ENCODE data around the gene FURIN.

Gene FURIN

DNA sequence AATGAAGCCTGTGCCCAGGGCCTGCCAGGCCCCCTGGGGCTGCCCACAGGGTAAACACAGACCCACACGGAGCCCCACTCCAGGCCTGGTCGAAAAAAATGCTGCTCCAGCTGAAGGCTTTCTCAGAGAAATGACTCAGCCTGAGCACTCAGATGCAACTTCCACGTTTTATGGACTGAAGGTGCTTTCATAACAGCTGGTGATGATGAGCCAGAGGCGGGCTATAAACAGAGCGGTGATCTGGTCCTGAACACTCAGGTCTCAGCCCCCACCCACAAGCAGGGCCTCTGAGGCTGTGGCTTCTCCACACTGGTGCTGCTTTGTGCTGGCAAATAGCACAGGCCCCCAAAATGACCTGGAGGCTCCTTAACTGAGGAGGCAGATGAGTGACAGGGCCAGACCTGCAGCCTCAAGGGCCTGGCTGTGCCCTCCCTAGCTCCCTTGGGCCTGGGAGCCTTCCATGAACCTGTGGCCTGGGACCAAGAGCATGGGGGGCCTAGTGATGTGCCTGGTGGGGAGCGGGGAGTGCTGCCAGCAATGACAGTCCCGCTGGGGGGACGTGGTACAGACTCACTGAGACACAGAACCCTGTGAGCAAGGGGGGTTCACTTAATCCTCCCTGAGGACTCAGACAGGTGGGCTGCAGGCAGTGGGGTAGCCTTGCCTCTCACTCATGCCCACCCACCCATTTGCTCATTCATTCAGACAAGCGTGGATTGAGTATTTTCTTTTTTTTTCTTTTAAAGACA is 23.0 kb upstream of the FURIN start:
- CTCF ChIA-PET = interaction anchor here (0.7 kb wide), 1 partner anchor 84 kb away, joined by 5 read pairs; no protein-coding TSS in a partner anchor
- TF ChIP-seq, protein P1, sequence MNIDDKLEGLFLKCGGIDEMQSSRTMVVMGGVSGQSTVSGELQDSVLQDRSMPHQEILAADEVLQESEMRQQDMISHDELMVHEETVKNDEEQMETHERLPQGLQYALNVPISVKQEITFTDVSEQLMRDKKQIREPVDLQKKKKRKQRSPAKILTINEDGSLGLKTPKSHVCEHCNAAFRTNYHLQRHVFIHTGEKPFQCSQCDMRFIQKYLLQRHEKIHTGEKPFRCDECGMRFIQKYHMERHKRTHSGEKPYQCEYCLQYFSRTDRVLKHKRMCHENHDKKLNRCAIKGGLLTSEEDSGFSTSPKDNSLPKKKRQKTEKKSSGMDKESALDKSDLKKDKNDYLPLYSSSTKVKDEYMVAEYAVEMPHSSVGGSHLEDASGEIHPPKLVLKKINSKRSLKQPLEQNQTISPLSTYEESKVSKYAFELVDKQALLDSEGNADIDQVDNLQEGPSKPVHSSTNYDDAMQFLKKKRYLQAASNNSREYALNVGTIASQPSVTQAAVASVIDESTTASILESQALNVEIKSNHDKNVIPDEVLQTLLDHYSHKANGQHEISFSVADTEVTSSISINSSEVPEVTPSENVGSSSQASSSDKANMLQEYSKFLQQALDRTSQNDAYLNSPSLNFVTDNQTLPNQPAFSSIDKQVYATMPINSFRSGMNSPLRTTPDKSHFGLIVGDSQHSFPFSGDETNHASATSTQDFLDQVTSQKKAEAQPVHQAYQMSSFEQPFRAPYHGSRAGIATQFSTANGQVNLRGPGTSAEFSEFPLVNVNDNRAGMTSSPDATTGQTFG (tag by site-specific recombination; IDR thresholded peaks at IDR 0.05; ENCODE audit: borderline replicate concordance) = no peak
- no peak for TF ChIP-seq ZNF521 (tag by site-specific recombination; IDR thresholded peaks at IDR 0.05)
- no peak for TF ChIP-seq SALL2 (tag by site-specific recombination; IDR thresholded peaks at IDR 0.05; ENCODE audit: borderline replicate concordance)
- TF ChIP-seq TCF7L2 (IDR thresholded peaks at IDR 0.05; ENCODE audit: borderline replicate concordance, low read depth, low read length) = no peak
- TF ChIP-seq ZNF23 (tag by site-specific recombination; IDR thresholded peaks at IDR 0.05; ENCODE audit: borderline replicate concordance) = no peak
- no peak for TF ChIP-seq ZNF37A (tag by site-specific recombination; IDR thresholded peaks at IDR 0.05)
- TF ChIP-seq, protein P2, sequence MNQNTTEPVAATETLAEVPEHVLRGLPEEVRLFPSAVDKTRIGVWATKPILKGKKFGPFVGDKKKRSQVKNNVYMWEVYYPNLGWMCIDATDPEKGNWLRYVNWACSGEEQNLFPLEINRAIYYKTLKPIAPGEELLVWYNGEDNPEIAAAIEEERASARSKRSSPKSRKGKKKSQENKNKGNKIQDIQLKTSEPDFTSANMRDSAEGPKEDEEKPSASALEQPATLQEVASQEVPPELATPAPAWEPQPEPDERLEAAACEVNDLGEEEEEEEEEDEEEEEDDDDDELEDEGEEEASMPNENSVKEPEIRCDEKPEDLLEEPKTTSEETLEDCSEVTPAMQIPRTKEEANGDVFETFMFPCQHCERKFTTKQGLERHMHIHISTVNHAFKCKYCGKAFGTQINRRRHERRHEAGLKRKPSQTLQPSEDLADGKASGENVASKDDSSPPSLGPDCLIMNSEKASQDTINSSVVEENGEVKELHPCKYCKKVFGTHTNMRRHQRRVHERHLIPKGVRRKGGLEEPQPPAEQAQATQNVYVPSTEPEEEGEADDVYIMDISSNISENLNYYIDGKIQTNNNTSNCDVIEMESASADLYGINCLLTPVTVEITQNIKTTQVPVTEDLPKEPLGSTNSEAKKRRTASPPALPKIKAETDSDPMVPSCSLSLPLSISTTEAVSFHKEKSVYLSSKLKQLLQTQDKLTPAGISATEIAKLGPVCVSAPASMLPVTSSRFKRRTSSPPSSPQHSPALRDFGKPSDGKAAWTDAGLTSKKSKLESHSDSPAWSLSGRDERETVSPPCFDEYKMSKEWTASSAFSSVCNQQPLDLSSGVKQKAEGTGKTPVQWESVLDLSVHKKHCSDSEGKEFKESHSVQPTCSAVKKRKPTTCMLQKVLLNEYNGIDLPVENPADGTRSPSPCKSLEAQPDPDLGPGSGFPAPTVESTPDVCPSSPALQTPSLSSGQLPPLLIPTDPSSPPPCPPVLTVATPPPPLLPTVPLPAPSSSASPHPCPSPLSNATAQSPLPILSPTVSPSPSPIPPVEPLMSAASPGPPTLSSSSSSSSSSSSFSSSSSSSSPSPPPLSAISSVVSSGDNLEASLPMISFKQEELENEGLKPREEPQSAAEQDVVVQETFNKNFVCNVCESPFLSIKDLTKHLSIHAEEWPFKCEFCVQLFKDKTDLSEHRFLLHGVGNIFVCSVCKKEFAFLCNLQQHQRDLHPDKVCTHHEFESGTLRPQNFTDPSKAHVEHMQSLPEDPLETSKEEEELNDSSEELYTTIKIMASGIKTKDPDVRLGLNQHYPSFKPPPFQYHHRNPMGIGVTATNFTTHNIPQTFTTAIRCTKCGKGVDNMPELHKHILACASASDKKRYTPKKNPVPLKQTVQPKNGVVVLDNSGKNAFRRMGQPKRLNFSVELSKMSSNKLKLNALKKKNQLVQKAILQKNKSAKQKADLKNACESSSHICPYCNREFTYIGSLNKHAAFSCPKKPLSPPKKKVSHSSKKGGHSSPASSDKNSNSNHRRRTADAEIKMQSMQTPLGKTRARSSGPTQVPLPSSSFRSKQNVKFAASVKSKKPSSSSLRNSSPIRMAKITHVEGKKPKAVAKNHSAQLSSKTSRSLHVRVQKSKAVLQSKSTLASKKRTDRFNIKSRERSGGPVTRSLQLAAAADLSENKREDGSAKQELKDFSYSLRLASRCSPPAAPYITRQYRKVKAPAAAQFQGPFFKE (tag by site-specific recombination; IDR thresholded peaks at IDR 0.05; ENCODE audit: borderline replicate concordance) = no peak
- no peak for TF ChIP-seq ZNF473 (tag by site-specific recombination; IDR thresholded peaks at IDR 0.05)
- TF ChIP-seq ZNF626 (tag by site-specific recombination; IDR thresholded peaks at IDR 0.05) = no peak
- TF ChIP-seq, protein P3, sequence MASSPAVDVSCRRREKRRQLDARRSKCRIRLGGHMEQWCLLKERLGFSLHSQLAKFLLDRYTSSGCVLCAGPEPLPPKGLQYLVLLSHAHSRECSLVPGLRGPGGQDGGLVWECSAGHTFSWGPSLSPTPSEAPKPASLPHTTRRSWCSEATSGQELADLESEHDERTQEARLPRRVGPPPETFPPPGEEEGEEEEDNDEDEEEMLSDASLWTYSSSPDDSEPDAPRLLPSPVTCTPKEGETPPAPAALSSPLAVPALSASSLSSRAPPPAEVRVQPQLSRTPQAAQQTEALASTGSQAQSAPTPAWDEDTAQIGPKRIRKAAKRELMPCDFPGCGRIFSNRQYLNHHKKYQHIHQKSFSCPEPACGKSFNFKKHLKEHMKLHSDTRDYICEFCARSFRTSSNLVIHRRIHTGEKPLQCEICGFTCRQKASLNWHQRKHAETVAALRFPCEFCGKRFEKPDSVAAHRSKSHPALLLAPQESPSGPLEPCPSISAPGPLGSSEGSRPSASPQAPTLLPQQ (tag by site-specific recombination; IDR thresholded peaks at IDR 0.05) = peak; percentile 45; the same call in 1 of the 2 replicates
- no peak for TF ChIP-seq SP3 (tag by site-specific recombination; IDR thresholded peaks at IDR 0.05)
- TF ChIP-seq, protein P4, sequence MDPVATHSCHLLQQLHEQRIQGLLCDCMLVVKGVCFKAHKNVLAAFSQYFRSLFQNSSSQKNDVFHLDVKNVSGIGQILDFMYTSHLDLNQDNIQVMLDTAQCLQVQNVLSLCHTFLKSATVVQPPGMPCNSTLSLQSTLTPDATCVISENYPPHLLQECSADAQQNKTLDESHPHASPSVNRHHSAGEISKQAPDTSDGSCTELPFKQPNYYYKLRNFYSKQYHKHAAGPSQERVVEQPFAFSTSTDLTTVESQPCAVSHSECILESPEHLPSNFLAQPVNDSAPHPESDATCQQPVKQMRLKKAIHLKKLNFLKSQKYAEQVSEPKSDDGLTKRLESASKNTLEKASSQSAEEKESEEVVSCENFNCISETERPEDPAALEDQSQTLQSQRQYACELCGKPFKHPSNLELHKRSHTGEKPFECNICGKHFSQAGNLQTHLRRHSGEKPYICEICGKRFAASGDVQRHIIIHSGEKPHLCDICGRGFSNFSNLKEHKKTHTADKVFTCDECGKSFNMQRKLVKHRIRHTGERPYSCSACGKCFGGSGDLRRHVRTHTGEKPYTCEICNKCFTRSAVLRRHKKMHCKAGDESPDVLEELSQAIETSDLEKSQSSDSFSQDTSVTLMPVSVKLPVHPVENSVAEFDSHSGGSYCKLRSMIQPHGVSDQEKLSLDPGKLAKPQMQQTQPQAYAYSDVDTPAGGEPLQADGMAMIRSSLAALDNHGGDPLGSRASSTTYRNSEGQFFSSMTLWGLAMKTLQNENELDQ (tag by site-specific recombination; IDR thresholded peaks at IDR 0.05; ENCODE audit: low read depth) = no peak
- no peak for TF ChIP-seq ZNF132 (tag by site-specific recombination; IDR thresholded peaks at IDR 0.05; ENCODE audit: borderline replicate concordance)
- no peak for TF ChIP-seq ZFP41 (tag by site-specific recombination; IDR thresholded peaks at IDR 0.05; ENCODE audit: borderline replicate concordance)
- TF ChIP-seq SP7 (tag by site-specific recombination; IDR thresholded peaks at IDR 0.05) = peak; percentile 66
- peak; percentile 71 for TF ChIP-seq ZNF629 (tag by site-specific recombination; IDR thresholded peaks at IDR 0.05)
- TF ChIP-seq, protein P5, sequence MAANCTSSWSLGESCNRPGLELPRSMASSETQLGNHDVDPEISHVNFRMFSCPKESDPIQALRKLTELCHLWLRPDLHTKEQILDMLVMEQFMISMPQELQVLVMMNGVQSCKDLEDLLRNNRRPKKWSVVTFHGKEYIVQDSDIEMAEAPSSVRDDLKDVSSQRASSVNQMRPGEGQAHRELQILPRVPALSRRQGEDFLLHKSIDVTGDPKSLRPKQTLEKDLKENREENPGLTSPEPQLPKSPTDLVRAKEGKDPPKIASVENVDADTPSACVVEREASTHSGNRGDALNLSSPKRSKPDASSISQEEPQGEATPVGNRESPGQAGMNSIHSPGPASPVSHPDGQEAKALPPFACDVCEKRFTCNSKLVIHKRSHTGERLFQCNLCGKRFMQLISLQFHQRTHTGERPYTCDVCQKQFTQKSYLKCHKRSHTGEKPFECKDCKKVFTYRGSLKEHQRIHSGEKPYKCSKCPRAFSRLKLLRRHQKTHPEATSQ (tag by site-specific recombination; IDR thresholded peaks at IDR 0.05) = no peak
- TF ChIP-seq ZNF155 (tag by site-specific recombination; IDR thresholded peaks at IDR 0.05) = no peak
- TF ChIP-seq ZNF600 (tag by site-specific recombination; IDR thresholded peaks at IDR 0.05) = peak; percentile 84
- TF ChIP-seq ZNF335 (tag by site-specific recombination; conservative IDR thresholded peaks at IDR 0.05) = peak; percentile 91
- no peak for TF ChIP-seq ZNF747 (tag by site-specific recombination; IDR thresholded peaks at IDR 0.05)

More for the DNA sequence above, 23.0 kb upstream of the FURIN start:
- Histone ChIP-seq H3K36me3 (ENCODE audit: control insufficient read depth in 2 of 2, insufficient read depth in 1 of 2, low read length in 2 of 2) (no peaks in the 10 kb centered on the region), H3K4me1 (ENCODE audit: control insufficient read depth, insufficient read depth, low read length) (peaks cover 3% of the 10 kb centered on the region), H3K9me3 (ENCODE audit: control insufficient read depth, insufficient read depth, low read depth, low read length) (no peaks in the 10 kb centered on the region), H3K27ac (ENCODE audit: extremely low read depth, low read depth, low read length) (0 out of 2 replicates have a peak overlapping the region, but pooled peaks have one; percentile 44), H3K4me3 (ENCODE audit: low read depth, low read length) (no peak overlapping the region)
- POLR2A ChIA-PET = no interaction called here

Data from HEK293 (cell line).